GM12878 (cell line): ENCODE measurements around the gene TRIM46. TPM values are rescaled to one million over a fixed set of nuclear protein-coding genes. Genes with fewer than 3 reads are reported as not detected.

Source experiments
- ATAC-seq: fragments of 200-7000 bp; cut with Tn5 transposase; 3 replicates; pipeline ENCODE4 v1.9.1; 2020; ENCODE audit warnings: mild to moderate bottlenecking, moderate library complexity
- BruUV-seq: library from RNA; stranded (reverse); fragments of 400-500 nt; replicated peaks from 2 replicates; lab custom pipeline; 2021; lab: Mats Ljungman, UMichigan
- CTCF ChIA-PET: fragments of 300-600 bp; sonication (Branson Sonifier 250); formaldehyde crosslinking; extraction: SDS; loops from one replicate; lab custom pipeline; 2021; ENCODE audit warnings: inconsistent platforms; lab: Yijun Ruan, JAX
- POLR2A ChIA-PET: fragments of 350-600 bp; formaldehyde crosslinking; extraction: SDS; loops from one replicate; lab custom pipeline; 2021; ENCODE audit warnings: inconsistent platforms; lab: Charles Lee
- RAD21 ChIA-PET: fragments of 300-600 bp; sonication (Branson Sonifier 250); formaldehyde crosslinking; loops from one replicate; lab custom pipeline; 2023; ENCODE audit warnings: antibody characterized with exemption; ENCODE audit not compliant: unreplicated experiment; lab: Charles Lee
- SMC1A ChIA-PET: fragments of 300-600 bp; sonication (Branson Sonifier 250); formaldehyde crosslinking; loops from one replicate; lab custom pipeline; 2023; ENCODE audit not compliant: unreplicated experiment, uncharacterized antibody; lab: Charles Lee
- DNase-seq: peaks from one replicate; pipeline ENCODE4 v3.0.0-alpha.2; 2011; ENCODE audit warnings: low read depth, low spot score
- FAIRE-seq: peaks from 3 replicates; lab custom pipeline; 2011; peaks lifted over from hg19 to GRCh38; lab: Jason Lieb, UNC
- H2AFZ ChIP-seq: 2 replicates; pipeline ENCODE4 v1.6.0; 2011; ENCODE audit warnings: low read depth, low read length, control low read depth; ENCODE audit not compliant: control insufficient read depth
- H3K27ac ChIP-seq: 2 replicates; pipeline ENCODE4 v1.5.1; 2011; ENCODE audit warnings: control low read depth; ENCODE audit not compliant: control insufficient read depth, insufficient read depth
- H3K27me3 ChIP-seq, 2 experiments: replicated peaks in 1 of 2; 2 replicates each; pipeline versions ENCODE4 v1.6.0 to v1.6.1; 2011; ENCODE audit warnings: low read length in 1 of 2; ENCODE audit not compliant: control insufficient read depth in 2 of 2, insufficient read depth in 2 of 2
- H3K36me3 ChIP-seq, 2 experiments: 2 replicates each; pipeline ENCODE4 v1.5.1; 2011; ENCODE audit warnings: low read length in 1 of 2; ENCODE audit not compliant: control insufficient read depth in 2 of 2, insufficient read depth in 2 of 2
- H3K4me1 ChIP-seq: 2 replicates; pipeline ENCODE4 v1.6.1; 2011; ENCODE audit warnings: mild to moderate bottlenecking, low read length, moderate library complexity, mixed read lengths; ENCODE audit not compliant: control insufficient read depth, insufficient read depth
- H3K4me2 ChIP-seq: 2 replicates; pipeline ENCODE4 v1.6.0; 2011; ENCODE audit warnings: control low read depth; ENCODE audit not compliant: control insufficient read depth, insufficient read depth
- H3K4me3 ChIP-seq: fragments of 200-600 bp; sonication (generic); 2 replicates; pipeline ENCODE4 v1.5.1; 2016
- H3K79me2 ChIP-seq: 2 replicates; pipeline ENCODE4 v1.6.0; 2011; ENCODE audit warnings: low read length; ENCODE audit not compliant: control insufficient read depth, insufficient read depth
- H3K9ac ChIP-seq: 2 replicates; pipeline ENCODE4 v1.8.0; 2011; ENCODE audit warnings: low read length, control low read depth, mixed read lengths; ENCODE audit not compliant: control insufficient read depth, insufficient read depth
- H3K9me3 ChIP-seq: replicated peaks from 3 replicates; pipeline ENCODE4 v1.5.1; 2011; ENCODE audit warnings: mild to moderate bottlenecking, low read length; ENCODE audit not compliant: control insufficient read depth, insufficient read depth
- H4K20me1 ChIP-seq: 2 replicates; pipeline ENCODE4 v1.6.0; 2011; ENCODE audit not compliant: control insufficient read depth, insufficient read depth
- CBX3 ChIP-seq: fragments of 200-600 bp; sonication (generic); IDR thresholded peaks from 2 replicates; pipeline ENCODE4 v1.6.1; 2016; ENCODE audit warnings: low read depth, borderline replicate concordance
- FOXK2 ChIP-seq: fragments of 450-650 bp; IDR thresholded peaks from 2 replicates; pipeline ENCODE4 v1.6.1; 2017; ENCODE audit warnings: mild to moderate bottlenecking, moderate library complexity
- HDAC2 ChIP-seq: fragments of 200-600 bp; sonication (generic); IDR thresholded peaks from 2 replicates; pipeline ENCODE4 v1.6.1; 2017
- RAD21 ChIP-seq: IDR thresholded peaks from 2 replicates; pipeline ENCODE4 v1.6.1; 2011; ENCODE audit warnings: mild to moderate bottlenecking, low read depth, low read length, moderate library complexity; ENCODE audit not compliant: insufficient read depth
- WRNIP1 ChIP-seq: IDR thresholded peaks from 2 replicates; pipeline ENCODE4 v1.6.1; 2011; ENCODE audit warnings: low read depth, low read length, improper control_type of control experiment, borderline replicate concordance
- ZNF24 ChIP-seq: fragments of 450-650 bp; IDR thresholded peaks from 2 replicates; pipeline ENCODE4 v1.6.1; 2017; ENCODE audit warnings: antibody characterized with exemption, mild to moderate bottlenecking
- WGBS: methylation state at CpG from one replicate; pipeline ENCODE4 v1.1.6; 2016; ENCODE audit warnings: low lambda C conversion rate; ENCODE audit not compliant: insufficient replicate concordance, insufficient coverage; ENCODE audit errors: missing lambda C conversion rate; 5-methylcytosine and 5-hydroxymethylcytosine counted together
- in situ Hi-C: fragments of 300-500 bp; cut with MboI; formaldehyde crosslinking; loops from 9 replicates; pipeline ENCODE4 v1.14.3; 2018; ENCODE audit warnings: mixed read lengths
- intact Hi-C: fragments of 100-400 bp; cut with micrococcal nuclease; formaldehyde crosslinking; loops from one replicate; pipeline ENCODE4 v1.14.2; 2022; ENCODE audit not compliant: unreplicated experiment
- polyA plus RNA-seq, 11 experiments: library from polyadenylated mRNA; depleted of rRNA in 4 of 11; unstranded in 6 of 11; stranded (reverse) in 5 of 11; fragments of >200 nt; fragmentation: Nextera tagmentation in 4 of 11; fragmentation: Illumina TruSeq in 1 of 11; extraction: Ambion mirVana in 4 of 11; extraction: Trizol in 1 of 11; gene quantifications; 1 replicate in 1 of 11; 2 replicates in 10 of 11; pipeline versions ENCODE4 v1.2.1 to v1.2.3, GENCODE V29; 2011 to 2016; ENCODE audit warnings: inconsistent platforms in 2 of 11, missing spikeins in 2 of 11, low read depth in 1 of 11
- total RNA-seq, 4 experiments: library from RNA; depleted of rRNA in 3 of 4; stranded (reverse); fragments of >200 nt in 3 of 4; fragmentation: Illumina TruSeq in 1 of 4; extraction: Trizol in 1 of 4; gene quantifications; 2 replicates each; pipeline versions ENCODE4 v1.2.1 to v1.2.3, GENCODE V29; 2013 to 2021
- TF ChIP-seq, protein P1 (sequence below): IDR thresholded peaks from 2 replicates; pipeline ENCODE4 v1.6.1; 2011; ENCODE audit warnings: borderline replicate concordance, low read depth, mild to moderate bottlenecking, moderate library complexity, mixed read lengths, low read length; ENCODE audit not compliant: insufficient read depth; ENCODE audit errors: extremely low read length
- TF ChIP-seq, protein P2 (sequence below): fragments of 450-650 bp; IDR thresholded peaks from 2 replicates; pipeline ENCODE4 v1.6.1; 2017; ENCODE audit warnings: borderline replicate concordance
- TF ChIP-seq, protein P3 (sequence below): IDR thresholded peaks from 2 replicates; pipeline ENCODE4 v1.6.1; 2012; ENCODE audit warnings: low read depth, low read length, improper control_type of control experiment

The TRIM46 gene
- total and polyA plus RNA-seq, 10 of the 15 experiments (the other 5 are each of a cell fraction or from before 2014, with no cell fraction given) = 0.08 to 3.1 (median 0.97) TPM

DNA sequence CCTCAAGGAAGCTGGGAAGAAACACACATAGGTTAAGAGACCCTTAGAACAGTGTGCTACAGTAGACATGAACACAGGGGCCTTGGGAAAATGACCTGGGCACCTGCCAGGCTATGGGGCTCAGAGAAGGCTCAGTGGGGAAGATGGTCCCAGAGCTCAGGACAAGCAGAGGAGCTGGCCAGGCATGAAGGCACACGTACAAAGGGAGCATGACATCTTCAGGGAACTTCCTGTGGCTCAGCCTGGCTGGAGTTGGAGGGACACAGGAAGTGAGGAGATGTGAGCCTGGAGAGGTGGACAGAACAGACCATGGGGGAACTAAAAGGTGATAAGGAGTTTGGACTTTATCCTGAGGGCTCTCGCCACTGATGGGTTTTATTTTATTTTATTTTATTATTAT is 41.8 kb upstream of the TRIM46 start:
- ATAC-seq (no peak), DNase-seq (no peak), FAIRE-seq (no peak)
- CTCF ChIA-PET = interaction anchor here (0.7 to 2.2 kb wide), 5 partner anchors 19 to 1062 kb away, joined by 3 to 9 read pairs (median 4); partner anchors contain the start of gene SLC25A44
- in situ Hi-C loops (no loop called here), intact Hi-C loops (no loop called here)
- H3K36me3 ChIP-seq = no peaks in the 10 kb centered on the region
- 45% methylated on average over 2 of the region's 2 CpGs for WGBS
- POLR2A ChIA-PET = interaction anchor here (0.6 to 1.1 kb wide), 2 partner anchors 11 to 29 kb away, joined by 3 read pairs; no protein-coding TSS in a partner anchor
- H3K27me3 ChIP-seq = peaks cover 12 to 18% of the 10 kb centered on the region in 2 experiments
- RAD21 ChIA-PET = no interaction called here
- no peaks in the 10 kb centered on the region for H4K20me1 ChIP-seq
- peaks cover 15% of the 10 kb centered on the region for H3K4me1 ChIP-seq
- H3K4me3 ChIP-seq = no peak overlapping the region
- H3K9me3 ChIP-seq = no peaks in the 10 kb centered on the region
- no peak overlapping the region for H3K4me2 ChIP-seq
- H3K79me2 ChIP-seq = peaks cover 8% of the 10 kb centered on the region
- H3K9ac ChIP-seq = no peak overlapping the region
- TF ChIP-seq FOXK2 (no peak), CBX3 (no peak), HDAC2 (no peak), RAD21 (no peak), WRNIP1 (no peak), ZNF24 (no peak)
- TF ChIP-seq, protein P1, sequence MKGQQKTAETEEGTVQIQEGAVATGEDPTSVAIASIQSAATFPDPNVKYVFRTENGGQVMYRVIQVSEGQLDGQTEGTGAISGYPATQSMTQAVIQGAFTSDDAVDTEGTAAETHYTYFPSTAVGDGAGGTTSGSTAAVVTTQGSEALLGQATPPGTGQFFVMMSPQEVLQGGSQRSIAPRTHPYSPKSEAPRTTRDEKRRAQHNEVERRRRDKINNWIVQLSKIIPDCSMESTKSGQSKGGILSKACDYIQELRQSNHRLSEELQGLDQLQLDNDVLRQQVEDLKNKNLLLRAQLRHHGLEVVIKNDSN = no peak
- TF ChIP-seq, protein P2, sequence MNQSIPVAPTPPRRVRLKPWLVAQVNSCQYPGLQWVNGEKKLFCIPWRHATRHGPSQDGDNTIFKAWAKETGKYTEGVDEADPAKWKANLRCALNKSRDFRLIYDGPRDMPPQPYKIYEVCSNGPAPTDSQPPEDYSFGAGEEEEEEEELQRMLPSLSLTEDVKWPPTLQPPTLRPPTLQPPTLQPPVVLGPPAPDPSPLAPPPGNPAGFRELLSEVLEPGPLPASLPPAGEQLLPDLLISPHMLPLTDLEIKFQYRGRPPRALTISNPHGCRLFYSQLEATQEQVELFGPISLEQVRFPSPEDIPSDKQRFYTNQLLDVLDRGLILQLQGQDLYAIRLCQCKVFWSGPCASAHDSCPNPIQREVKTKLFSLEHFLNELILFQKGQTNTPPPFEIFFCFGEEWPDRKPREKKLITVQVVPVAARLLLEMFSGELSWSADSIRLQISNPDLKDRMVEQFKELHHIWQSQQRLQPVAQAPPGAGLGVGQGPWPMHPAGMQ = no peak
- TF ChIP-seq, protein P3, sequence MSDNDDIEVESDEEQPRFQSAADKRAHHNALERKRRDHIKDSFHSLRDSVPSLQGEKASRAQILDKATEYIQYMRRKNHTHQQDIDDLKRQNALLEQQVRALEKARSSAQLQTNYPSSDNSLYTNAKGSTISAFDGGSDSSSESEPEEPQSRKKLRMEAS = no peak
- no TSS peak for BruUV-seq
- H2AFZ ChIP-seq = no peak overlapping the region
- SMC1A ChIA-PET = interaction anchor here (1.2 to 1.5 kb wide), 2 partner anchors 24 to 40 kb away, joined by 3 to 5 read pairs; no protein-coding TSS in a partner anchor
- no peak overlapping the region for H3K27ac ChIP-seq
